H4 (cell line): Measurements from ENCODE around the gene UBR4. TPM values are rescaled to one million over a fixed set of nuclear protein-coding genes. Genes with fewer than 3 reads are reported as not detected.

Experiments
- DNase-seq: peaks from one replicate; pipeline ENCODE4 v3.0.0-alpha.2; 2015; ENCODE audit warnings: low spot score
- total RNA-seq: library from RNA; depleted of rRNA; stranded (reverse); fragments of >200 nt; shearing (Covaris generic); gene quantifications from 2 replicates; pipeline ENCODE4 v1.2.3, GENCODE V29; 2014; rRNA removed

The UBR4 gene
- total RNA-seq, 1 experiment from 2014 or later: 39.2 TPM

- no peak for DNase-seq
Observed at GRCh38 chr1:19036813-19037605, 173.1 kb downstream of the UBR4 start.

GRCh38 chr1:19036041-19036812 is 173.8 kb downstream of the UBR4 start:
- DNase-seq: no peak

GRCh38 chr1:19035377-19036040 is 174.6 kb downstream of the UBR4 start:
- no peak for DNase-seq

GRCh38 chr1:19034721-19035120 is 175.3 kb downstream of the UBR4 start:
- no peak for DNase-seq

- peak; percentile 53 for DNase-seq
Observed at GRCh38 chr1:19033926-19034680, 176.0 kb downstream of the UBR4 start.

GRCh38 chr1:19033515-19033839 is 176.6 kb downstream of the UBR4 start:
- no peak for DNase-seq

- DNase-seq: no peak
Observed at GRCh38 chr1:19032701-19033514, 177.2 kb downstream of the UBR4 start.

- no peak for DNase-seq
Observed at GRCh38 chr1:19032413-19032695, 177.7 kb downstream of the UBR4 start.

- peak; percentile 16 for DNase-seq
Observed at GRCh38 chr1:19029191-19030085, 180.6 kb downstream of the UBR4 start.

- peak; percentile 1 for DNase-seq
Observed at GRCh38 chr1:19028546-19029129, 181.4 kb downstream of the UBR4 start.

- DNase-seq: peak; percentile 7
Observed at GRCh38 chr1:19028110-19028509, 182.0 kb downstream of the UBR4 start.

Other genes with a start within 250 kb of the UBR4 start
- gene EMC1, start 41.3 kb upstream of the UBR4 start, total RNA-seq: 70.4 and 76.5 TPM in 2 replicates
- gene MRTO4, start 41.5 kb upstream of the UBR4 start, total RNA-seq: 35.9 and 39.8 TPM in 2 replicates
- 0.31 TPM in 1 of 2 replicates, not detected in the other for gene AKR7A3, start 78.5 kb upstream of the UBR4 start, total RNA-seq
- gene AKR7A2, start 101.9 kb upstream of the UBR4 start, total RNA-seq: 87.8 and 101 TPM in 2 replicates
- gene SLC66A1, start 102.1 kb upstream of the UBR4 start, total RNA-seq: 8.8 and 12.1 TPM in 2 replicates